Tibial nerve (tissue), 4 donors: ENCODE data around the gene IBTK. TPM values are rescaled to one million over a fixed set of nuclear protein-coding genes. Genes with fewer than 3 reads are reported as not detected.

Experiments used
- DNase-seq, 2 donors: peaks; one replicate each; pipeline ENCODE4 v3.0.0-alpha.2; 2019; ENCODE audit warnings: low spot score in 2 of 2
- H3K27ac ChIP-seq, 4 donors: fragments of 200-600 bp; sonication (generic) in 3 of 4; one replicate each; pipeline ENCODE4 v1.5.1; 2017 to 2019; ENCODE audit warnings: mild to moderate bottlenecking in 1 of 4
- H3K27me3 ChIP-seq, 2 donors: fragments of 200-600 bp; sonication (generic) in 1 of 2; one replicate each; pipeline versions ENCODE4 v1.5.1 to v1.6.0; 2017 to 2019
- H3K36me3 ChIP-seq, 3 donors: fragments of 200-600 bp; sonication (generic); one replicate each; pipeline ENCODE4 v1.5.1; 2018 to 2019
- H3K4me1 ChIP-seq, 4 donors: fragments of 200-600 bp; sonication (generic) in 3 of 4; one replicate each; pipeline ENCODE4 v1.5.1; 2017 to 2019
- H3K4me3 ChIP-seq, 4 donors: fragments of 200-600 bp; sonication (generic) in 3 of 4; one replicate each; pipeline ENCODE4 v1.5.1; 2017 to 2019; ENCODE audit warnings: mild to moderate bottlenecking in 1 of 4, moderate library complexity in 1 of 4
- H3K9me3 ChIP-seq, 4 donors: fragments of 200-600 bp; sonication (generic) in 3 of 4; one replicate each; pipeline ENCODE4 v1.5.1; 2017 to 2019
- CTCF ChIP-seq, 5 experiments: fragments of 200-600 bp in 3 of 5; fragments of 450-650 bp in 2 of 5; sonication (generic) in 3 of 5; IDR thresholded peaks; one replicate each; pipeline ENCODE4 v1.5.1; 2016 to 2019; ENCODE audit warnings: antibody characterized with exemption in 5 of 5, mild to moderate bottlenecking in 3 of 5, moderate library complexity in 2 of 5
- EP300 ChIP-seq, 2 donors: sonication (generic); formaldehyde crosslinking; IDR thresholded peaks; one replicate each; pipeline ENCODE4 v1.6.1; 2017; ENCODE audit warnings: antibody characterized with exemption in 2 of 2, mild to moderate bottlenecking in 1 of 2
- POLR2A ChIP-seq, 2 donors: fragments of 450-650 bp; IDR thresholded peaks; one replicate each; pipeline ENCODE4 v1.6.1; 2017; ENCODE audit warnings: antibody characterized with exemption in 2 of 2, mild to moderate bottlenecking in 2 of 2, moderate library complexity in 2 of 2
- WGBS, 2 donors: methylation state at CpG; one replicate each; pipeline ENCODE4 v1.1.5; 2018; 5-methylcytosine and 5-hydroxymethylcytosine counted together
- total RNA-seq, 4 donors: library from RNA; depleted of rRNA; stranded (reverse); fragments of >200 nt; gene quantifications; one replicate each; pipeline ENCODE4 v1.1.0, GENCODE V29; 2016

IBTK gene
- total RNA-seq, 4 donors from 2014 or later: 26.9 to 34.1 (median 30.2) TPM

GRCh38 chr6:82195619-82196018 lies 51.9 kb downstream of the IBTK start:
- 72 to 81% methylated on average over 4 of the region's 4 CpGs for WGBS, 2 donors
- DNase-seq: no peak
- Histone ChIP-seq H3K36me3 (peaks cover 2 to 93% (median 12%) of the 10 kb centered on the region in 3 donors), H3K9me3 (no peaks in the 10 kb centered on the region), H3K27ac (no peak overlapping the region), H3K27me3 (no peaks in the 10 kb centered on the region), H3K4me3 (no peak overlapping the region), H3K4me1 (peaks cover 0 to 6% (median 0%) of the 10 kb centered on the region in 4 donors)
- TF ChIP-seq CTCF (IDR thresholded peaks at IDR 0.05) (no peak), POLR2A (IDR thresholded peaks at IDR 0.05) (no peak), EP300 (IDR thresholded peaks at IDR 0.05) (no peak)

- peaks cover 0 to 77% (median 6%) of the 10 kb centered on the region in 3 donors for H3K36me3 ChIP-seq
- WGBS, 2 donors: 64 to 74% methylated on average over 3 of the region's 3 CpGs
- DNase-seq: no peak
- no peak overlapping the region for H3K4me3 ChIP-seq
- no peak overlapping the region for H3K27ac ChIP-seq
- H3K9me3 ChIP-seq: no peaks in the 10 kb centered on the region
- TF ChIP-seq POLR2A (IDR thresholded peaks at IDR 0.05) (no peak), CTCF (IDR thresholded peaks at IDR 0.05) (no peak), EP300 (IDR thresholded peaks at IDR 0.05) (no peak)
- peaks cover 0 to 5% (median 0%) of the 10 kb centered on the region in 4 donors for H3K4me1 ChIP-seq
- H3K27me3 ChIP-seq: no peaks in the 10 kb centered on the region
These were observed 61.5 kb downstream of the IBTK start for GRCh38 chr6:82185948-82186535.

GRCh38 chr6:82183642-82184282 lies 63.8 kb downstream of the IBTK start:
- Histone ChIP-seq H3K9me3 (no peaks in the 10 kb centered on the region), H3K36me3 (peaks cover 0 to 77% (median 4%) of the 10 kb centered on the region in 3 donors), H3K4me3 (no peak overlapping the region), H3K4me1 (peaks cover 0 to 5% (median 0%) of the 10 kb centered on the region in 4 donors), H3K27me3 (no peaks in the 10 kb centered on the region), H3K27ac (no peak overlapping the region)
- TF ChIP-seq POLR2A (IDR thresholded peaks at IDR 0.05) (no peak), CTCF (IDR thresholded peaks at IDR 0.05) (no peak), EP300 (IDR thresholded peaks at IDR 0.05) (no peak)
- DNase-seq: no peak

GRCh38 chr6:82182756-82183155 lies 64.8 kb downstream of the IBTK start:
- Histone ChIP-seq H3K27ac (no peak overlapping the region), H3K9me3 (no peaks in the 10 kb centered on the region), H3K27me3 (no peaks in the 10 kb centered on the region), H3K4me3 (no peak overlapping the region), H3K36me3 (peaks cover 0 to 72% (median 0%) of the 10 kb centered on the region in 3 donors), H3K4me1 (peaks cover 0 to 5% (median 0%) of the 10 kb centered on the region in 4 donors)
- 38 to 49% methylated on average over 1 of the region's 1 CpG for WGBS, 2 donors
- no peak for TF ChIP-seq POLR2A (IDR thresholded peaks at IDR 0.05)
- TF ChIP-seq CTCF (IDR thresholded peaks at IDR 0.05): no peak
- TF ChIP-seq EP300 (IDR thresholded peaks at IDR 0.05): no peak
- DNase-seq: no peak

GRCh38 chr6:82179415-82179814 lies 68.1 kb downstream of the IBTK start:
- WGBS, 2 donors: 72 to 75% methylated on average over 4 of the region's 4 CpGs
- TF ChIP-seq EP300 (IDR thresholded peaks at IDR 0.05) (no peak), CTCF (IDR thresholded peaks at IDR 0.05) (no peak), POLR2A (IDR thresholded peaks at IDR 0.05) (no peak)

More at GRCh38 chr6:82179415-82179814, 68.1 kb downstream of the IBTK start:
- Histone ChIP-seq H3K4me1 (peaks cover 0 to 6% (median 0%) of the 10 kb centered on the region in 4 donors), H3K36me3 (peaks cover 0 to 55% (median 0%) of the 10 kb centered on the region in 3 donors), H3K4me3 (no peak overlapping the region), H3K9me3 (no peaks in the 10 kb centered on the region), H3K27ac (no peak overlapping the region), H3K27me3 (no peaks in the 10 kb centered on the region)
- no peak for DNase-seq
